ENCODE data around the gene TCEAL1.

DNA sequence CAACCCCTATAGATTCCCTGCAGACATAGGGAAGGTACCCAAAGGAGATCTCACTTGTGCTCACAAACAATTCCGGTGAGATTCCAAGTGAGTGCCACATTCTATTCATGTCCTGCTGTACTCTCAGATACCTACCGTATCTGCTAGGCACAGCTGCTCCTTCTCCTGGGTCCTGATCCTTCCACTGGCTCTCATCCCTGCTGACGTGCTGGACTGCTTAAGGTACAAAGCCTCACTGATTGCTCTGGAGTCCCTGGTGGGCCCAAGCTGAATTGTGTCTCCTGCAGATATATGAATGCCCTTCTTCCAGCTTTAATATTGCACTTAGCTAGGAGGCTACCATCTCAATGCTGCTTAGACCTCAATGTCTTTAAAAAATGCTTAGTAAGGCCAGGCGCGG is 2.4 kb downstream of the TCEAL1 start:
- TF ChIP-seq, protein P1, sequence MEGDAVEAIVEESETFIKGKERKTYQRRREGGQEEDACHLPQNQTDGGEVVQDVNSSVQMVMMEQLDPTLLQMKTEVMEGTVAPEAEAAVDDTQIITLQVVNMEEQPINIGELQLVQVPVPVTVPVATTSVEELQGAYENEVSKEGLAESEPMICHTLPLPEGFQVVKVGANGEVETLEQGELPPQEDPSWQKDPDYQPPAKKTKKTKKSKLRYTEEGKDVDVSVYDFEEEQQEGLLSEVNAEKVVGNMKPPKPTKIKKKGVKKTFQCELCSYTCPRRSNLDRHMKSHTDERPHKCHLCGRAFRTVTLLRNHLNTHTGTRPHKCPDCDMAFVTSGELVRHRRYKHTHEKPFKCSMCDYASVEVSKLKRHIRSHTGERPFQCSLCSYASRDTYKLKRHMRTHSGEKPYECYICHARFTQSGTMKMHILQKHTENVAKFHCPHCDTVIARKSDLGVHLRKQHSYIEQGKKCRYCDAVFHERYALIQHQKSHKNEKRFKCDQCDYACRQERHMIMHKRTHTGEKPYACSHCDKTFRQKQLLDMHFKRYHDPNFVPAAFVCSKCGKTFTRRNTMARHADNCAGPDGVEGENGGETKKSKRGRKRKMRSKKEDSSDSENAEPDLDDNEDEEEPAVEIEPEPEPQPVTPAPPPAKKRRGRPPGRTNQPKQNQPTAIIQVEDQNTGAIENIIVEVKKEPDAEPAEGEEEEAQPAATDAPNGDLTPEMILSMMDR (IDR thresholded peaks at IDR 0.05; ENCODE audit: insufficient read depth, low read length) = no peak
- TF ChIP-seq POLR2AphosphoS5 (IDR thresholded peaks at IDR 0.05; ENCODE audit: low read depth) = no peak

All from HL-60 (cell line).